CD14-positive monocyte (primary cell): Measurements from ENCODE around the gene DPH6. TPM values are rescaled to one million over a fixed set of nuclear protein-coding genes. Genes with fewer than 3 reads are reported as not detected.

Experiments
- DNase-seq, 3 donors: peaks; one replicate each; pipeline ENCODE4 v3.0.0-alpha.2; 2011 to 2022
- H2AFZ ChIP-seq: 2 replicates; pipeline ENCODE4 v1.6.0; 2012; ENCODE audit warnings: mild to moderate bottlenecking, low read depth, low read length, inconsistent platforms; ENCODE audit not compliant: insufficient read depth, poor library complexity, severe bottlenecking
- H3K27ac ChIP-seq, 2 donors: 1 replicate in 1 of 2; 2 replicates in 1 of 2; pipeline ENCODE4 v1.5.1; 2012 to 2013; ENCODE audit warnings: low read length in 2 of 2, control low read depth in 1 of 2, inconsistent platforms in 1 of 2, low read depth in 1 of 2, mild to moderate bottlenecking in 1 of 2
- H3K27me3 ChIP-seq, 2 donors: one replicate each; pipeline versions ENCODE4 v1.6.0 to v1.6.1; 2011 to 2013; ENCODE audit warnings: low read length in 2 of 2; ENCODE audit not compliant: control insufficient read depth in 2 of 2, insufficient read depth in 2 of 2
- H3K36me3 ChIP-seq, 2 donors: replicated peaks in 1 of 2; 1 replicate in 1 of 2; 2 replicates in 1 of 2; pipeline versions ENCODE4 v1.5.1 to v1.6.1; 2012 to 2013; ENCODE audit warnings: low read length in 2 of 2, control low read depth in 1 of 2, inconsistent platforms in 1 of 2, mild to moderate bottlenecking in 1 of 2; ENCODE audit not compliant: insufficient read depth in 2 of 2, control insufficient read depth in 1 of 2
- H3K4me1 ChIP-seq, 2 donors: 1 replicate in 1 of 2; 2 replicates in 1 of 2; pipeline versions ENCODE4 v1.5.1 to v1.6.1; 2012 to 2013; ENCODE audit warnings: low read length in 2 of 2, control low read depth in 1 of 2, inconsistent platforms in 1 of 2, mild to moderate bottlenecking in 1 of 2, moderate library complexity in 1 of 2; ENCODE audit not compliant: insufficient read depth in 2 of 2, control insufficient read depth in 1 of 2
- H3K4me2 ChIP-seq: replicated peaks from 2 replicates; pipeline ENCODE3; 2012; ENCODE audit warnings: low read length, moderate library complexity, mild to moderate bottlenecking; ENCODE audit not compliant: poor library complexity, severe bottlenecking; ENCODE audit errors: extremely low read depth
- H3K4me3 ChIP-seq, 3 experiments: fragments of 200-600 bp in 1 of 3; sonication (generic) in 1 of 3; replicated peaks in 1 of 3; 1 replicate in 2 of 3; 2 replicates in 1 of 3; pipeline ENCODE4 v1.5.1; 2011 to 2013; ENCODE audit warnings: low read length in 3 of 3, mild to moderate bottlenecking in 3 of 3, control low read depth in 2 of 3, low read depth in 2 of 3, inconsistent platforms in 1 of 3, moderate library complexity in 1 of 3
- H3K79me2 ChIP-seq: 2 replicates; pipeline ENCODE4 v1.6.0; 2012; ENCODE audit warnings: mild to moderate bottlenecking, control low read depth, inconsistent platforms, low read length, moderate library complexity; ENCODE audit not compliant: insufficient read depth
- H3K9ac ChIP-seq: 2 replicates; pipeline ENCODE4 v1.6.0; 2017; ENCODE audit warnings: low read length, mild to moderate bottlenecking; ENCODE audit not compliant: insufficient read depth, poor library complexity, severe bottlenecking
- H3K9me3 ChIP-seq, 2 donors: replicated peaks in 1 of 2; 1 replicate in 1 of 2; 2 replicates in 1 of 2; pipeline versions ENCODE4 v1.5.1 to v1.6.1; 2012 to 2013; ENCODE audit warnings: low read length in 2 of 2, control low read depth in 1 of 2; ENCODE audit not compliant: control insufficient read depth in 1 of 2, insufficient read depth in 1 of 2
- H4K20me1 ChIP-seq: 2 replicates; pipeline ENCODE4 v1.6.0; 2012; ENCODE audit warnings: mild to moderate bottlenecking, low read length, control low read depth, moderate library complexity; ENCODE audit not compliant: insufficient read depth
- H3K27ac Mint-ChIP-seq, 7 donors: one replicate each; pipeline ENCODE4 v1.8.0; 2020; ENCODE audit warnings: mild to moderate bottlenecking in 7 of 7, mixed read lengths in 7 of 7, moderate library complexity in 6 of 7, inconsistent platforms in 2 of 7
- H3K27me3 Mint-ChIP-seq, 3 donors: one replicate each; pipeline ENCODE4 v1.8.0; 2021 to 2022; ENCODE audit warnings: low read depth in 3 of 3, mild to moderate bottlenecking in 3 of 3, mixed read lengths in 3 of 3, moderate library complexity in 3 of 3, inconsistent platforms in 1 of 3
- H3K36me3 Mint-ChIP-seq, 2 donors: one replicate each; pipeline ENCODE4 v1.8.0; 2020; ENCODE audit warnings: mixed read lengths in 2 of 2, inconsistent platforms in 1 of 2, mild to moderate bottlenecking in 1 of 2
- H3K4me1 Mint-ChIP-seq: one replicate; pipeline ENCODE4 v1.8.0; 2020; ENCODE audit warnings: mild to moderate bottlenecking, mixed read lengths
- H3K4me3 Mint-ChIP-seq, 2 donors: one replicate each; pipeline ENCODE4 v1.8.0; 2020; ENCODE audit warnings: mild to moderate bottlenecking in 2 of 2, mixed read lengths in 2 of 2, moderate library complexity in 1 of 2
- H3K9me3 Mint-ChIP-seq, 7 donors: one replicate each; pipeline ENCODE4 v1.8.0; 2020 to 2022; ENCODE audit warnings: mixed read lengths in 7 of 7, mild to moderate bottlenecking in 6 of 7, moderate library complexity in 6 of 7, inconsistent platforms in 2 of 7
- CTCF ChIP-seq: fragments of 200-600 bp; IDR thresholded peaks from one replicate; pipeline ENCODE4 v1.8.0; 2022; ENCODE audit warnings: antibody characterized with exemption, mild to moderate bottlenecking
- WGBS: methylation state at CpG from one replicate; pipeline ENCODE4 v1.1.5; 2013; ENCODE audit warnings: missing lambda C conversion rate; ENCODE audit not compliant: insufficient coverage; 5-methylcytosine and 5-hydroxymethylcytosine counted together
- intact Hi-C, 2 donors: fragments of 100-400 bp; cut with micrococcal nuclease; formaldehyde crosslinking; loops; one replicate each; pipeline versions ENCODE4 v1.15.0 to v1.15.1; 2023
- polyA plus RNA-seq, 3 donors: library from polyadenylated mRNA; depleted of rRNA in 1 of 3; unstranded in 2 of 3; stranded (reverse) in 1 of 3; fragments of 300-500 nt in 2 of 3; fragments of >200 nt in 1 of 3; fragmentation: Illumina TruSeq in 2 of 3; gene quantifications; 1 replicate in 2 of 3; 2 replicates in 1 of 3; pipeline ENCODE4 v1.2.3, GENCODE V29; 2012 to 2021

DPH6 gene
- polyA plus RNA-seq, 3 donors: 7.6 to 18.2 (median 13.6) TPM

GRCh38 chr15:35567392-35567791 lies 21.4 kb upstream of the DPH6 start:
- H3K4me3 Mint-ChIP-seq: no peak overlapping the region
- H3K9me3 ChIP-seq: no peaks in the 10 kb centered on the region
- H2AFZ ChIP-seq: no peak overlapping the region
- TF ChIP-seq CTCF: no peak
- no CpG with 5 or more reads among the region's 1 CpG for WGBS
- H3K27me3 Mint-ChIP-seq: peaks cover 0 to 1% (median 0%) of the 10 kb centered on the region in 3 donors
- no peak overlapping the region for H3K4me2 ChIP-seq
- H4K20me1 ChIP-seq: no peaks in the 10 kb centered on the region
- no peaks in the 10 kb centered on the region for H3K4me1 ChIP-seq
- H3K4me1 Mint-ChIP-seq: no peaks in the 10 kb centered on the region
- no peak for DNase-seq
- no peaks in the 10 kb centered on the region for H3K79me2 ChIP-seq
- H3K27ac Mint-ChIP-seq: no peak overlapping the region
- H3K9ac ChIP-seq: no peak overlapping the region
- H3K27me3 ChIP-seq: no peaks in the 10 kb centered on the region
- no peaks in the 10 kb centered on the region for H3K36me3 Mint-ChIP-seq
- peaks cover 0 to 4% (median 0%) of the 10 kb centered on the region in 7 donors for H3K9me3 Mint-ChIP-seq
- H3K27ac ChIP-seq: no peak overlapping the region
- no peaks in the 10 kb centered on the region for H3K36me3 ChIP-seq
- intact Hi-C loops: no loop called here
- H3K4me3 ChIP-seq: no peak overlapping the region

GRCh38 chr15:35566991-35567390 lies 21.0 kb upstream of the DPH6 start:
- no peak overlapping the region for H3K27ac Mint-ChIP-seq

More at GRCh38 chr15:35566991-35567390, 21.0 kb upstream of the DPH6 start:
- 88% methylated on average over 3 of the region's 3 CpGs for WGBS
- Histone ChIP-seq H3K4me2 (no peak overlapping the region), H4K20me1 (no peaks in the 10 kb centered on the region), H3K4me3 (no peak overlapping the region), H3K4me1 (no peaks in the 10 kb centered on the region), H3K36me3 (no peaks in the 10 kb centered on the region), H3K27ac (no peak overlapping the region), H3K27me3 (no peaks in the 10 kb centered on the region), H3K9me3 (no peaks in the 10 kb centered on the region), H3K9ac (no peak overlapping the region), H2AFZ (no peak overlapping the region), H3K79me2 (no peaks in the 10 kb centered on the region)
- TF ChIP-seq CTCF: no peak
- H3K4me1 Mint-ChIP-seq: no peaks in the 10 kb centered on the region
- no peak overlapping the region for H3K4me3 Mint-ChIP-seq
- intact Hi-C loops: no loop called here
- peaks cover 0 to 4% (median 0%) of the 10 kb centered on the region in 7 donors for H3K9me3 Mint-ChIP-seq
- no peak for DNase-seq
- H3K36me3 Mint-ChIP-seq: no peaks in the 10 kb centered on the region
- peaks cover 0 to 1% (median 0%) of the 10 kb centered on the region in 3 donors for H3K27me3 Mint-ChIP-seq
